DOHH2 (cell line): ENCODE results near the gene OTOP3.

Experiments used
- CTCF ChIP-seq: fragments of 200-600 bp; sonication (generic); IDR thresholded peaks from one replicate; pipeline ENCODE4 v1.5.1; 2014; ENCODE audit warnings: antibody characterized with exemption, mild to moderate bottlenecking, low read depth, low read length; ENCODE audit not compliant: poor library complexity, severe bottlenecking
- EZH2phosphoT487 ChIP-seq: fragments of 200-600 bp; sonication (generic); IDR thresholded peaks from 2 replicates; pipeline ENCODE4 v1.6.1; 2017; ENCODE audit warnings: borderline replicate concordance, mild to moderate bottlenecking, antibody characterized with exemption, low read length, moderate library complexity, mixed read lengths

GRCh38 chr17:74971842-74972106 is 36.1 kb downstream of the OTOP3 start:
- TF ChIP-seq CTCF (no peak), EZH2phosphoT487 (no peak)
